DMS153 (cell line): ENCODE results near the gene SART3.
"Not testable (repeated sequence)": the region's sequence is repeated elsewhere in the genome, so short reads cannot be mapped to it uniquely, and the experiment has no call there.

Experiments
- DNase-seq: peaks from one replicate; lab custom pipeline; 2025; lab: John Stamatoyannopoulos, UW

Gene SART3

DNA sequence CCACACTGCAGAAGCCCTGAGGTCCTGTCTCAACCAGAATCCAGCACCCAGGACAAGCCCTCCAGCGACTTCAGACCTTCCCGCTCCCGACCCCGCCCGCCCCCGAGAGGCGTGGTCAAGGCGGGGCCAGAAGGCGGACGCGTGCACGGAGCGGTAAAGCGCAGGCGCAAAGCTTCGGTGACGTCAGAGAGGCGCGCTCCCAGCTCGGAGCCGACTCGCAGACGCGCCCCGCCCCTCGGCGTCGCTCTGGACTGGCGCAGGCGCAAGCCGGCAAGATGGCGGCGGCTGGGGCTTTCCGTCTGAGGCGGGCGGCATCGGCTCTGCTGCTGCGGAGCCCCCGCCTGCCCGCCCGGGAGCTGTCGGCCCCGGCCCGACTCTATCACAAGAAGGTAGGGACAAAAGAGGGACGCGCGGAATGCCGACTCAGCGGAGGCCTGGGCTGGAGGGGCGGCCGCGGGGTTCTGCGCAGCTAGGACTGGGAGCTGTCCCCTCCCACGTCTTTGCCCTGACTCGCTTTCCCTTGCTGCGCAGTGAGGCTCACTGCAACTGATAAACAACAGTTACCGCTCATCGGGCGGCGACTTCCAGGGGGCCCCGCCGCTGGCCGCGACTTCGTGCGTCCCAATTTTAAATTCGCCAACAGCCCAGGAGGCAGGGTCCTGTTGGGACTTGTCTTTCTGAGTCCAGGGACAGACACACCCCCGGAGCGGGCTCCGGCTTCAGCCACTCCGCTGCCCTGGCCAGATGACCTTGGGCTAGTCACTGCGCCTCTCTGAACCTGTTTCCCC lies 1.6 kb upstream of the SART3 start, which contains the start of gene ISCU:
Gene ISCU, plus strand, starts transcription at position 249 of the 788 bp plus-strand sequence. Its CDS starts 27 bp downstream, at position 276.
- DNase-seq: peak; percentile 94

DNA sequence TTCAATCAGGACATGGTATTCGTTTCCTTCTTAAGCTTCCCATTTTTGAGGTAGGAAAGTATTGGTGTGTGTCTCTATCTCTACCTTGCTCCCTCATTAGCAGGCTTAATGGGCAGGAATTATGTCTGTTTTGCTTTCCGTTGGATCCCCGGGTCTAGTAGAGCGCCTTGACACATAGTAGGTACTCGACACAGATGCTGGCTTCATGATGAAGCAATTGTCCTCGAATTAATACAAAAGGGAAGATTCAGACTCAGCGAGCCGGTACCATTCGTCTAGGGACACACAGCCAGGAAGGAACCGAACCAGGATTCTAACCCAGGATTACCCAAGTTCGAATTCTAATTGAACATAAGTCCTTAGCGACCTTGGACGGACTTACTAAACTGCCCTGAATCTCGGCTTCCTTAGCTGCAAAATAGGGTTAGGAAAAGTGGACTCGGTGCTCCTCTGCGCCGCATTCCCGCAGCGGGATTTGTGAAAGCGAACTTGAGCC lies 927 bp upstream of the SART3 start:
- no peak for DNase-seq

DNA sequence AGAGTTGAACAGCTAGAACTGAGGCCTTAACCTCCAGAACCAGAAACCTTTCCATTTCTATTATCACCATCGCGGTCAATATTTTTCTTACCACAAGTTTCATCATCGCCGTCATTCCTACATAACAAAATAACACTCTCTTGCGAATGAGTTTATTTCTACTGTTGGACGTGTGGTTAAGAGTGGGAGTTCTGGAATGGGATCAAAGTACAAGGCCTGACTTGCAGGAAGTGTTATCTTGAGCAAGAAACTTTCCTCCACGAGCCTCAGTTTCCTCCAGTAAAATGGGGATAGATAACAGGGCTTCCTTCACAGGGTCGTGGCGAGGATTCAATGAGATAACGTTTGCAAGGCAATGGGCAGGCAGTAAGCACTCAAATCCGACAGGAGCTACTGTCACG lies 652 bp downstream of the SART3 start:
- DNase-seq: no peak

DNA sequence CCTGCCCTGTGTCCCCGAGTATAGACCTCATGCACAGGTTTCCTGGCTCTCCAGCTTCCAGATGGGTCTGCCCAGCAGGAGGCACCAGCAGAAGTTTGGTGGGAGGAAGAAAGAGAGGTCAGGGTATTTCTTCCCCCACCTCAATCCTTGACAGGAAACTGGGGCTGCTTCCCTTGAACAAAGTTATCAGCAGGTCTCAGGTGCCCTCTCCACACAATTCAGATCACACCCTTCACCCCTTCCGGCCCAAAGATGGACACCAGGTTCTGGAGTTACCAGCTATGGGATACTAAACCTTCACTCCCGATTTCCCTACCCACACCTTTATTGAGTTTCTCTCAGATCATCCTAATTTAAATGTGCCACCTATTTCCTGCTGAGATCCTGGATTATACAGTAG lies 1.2 kb downstream of the SART3 start:
- no peak for DNase-seq

DNA sequence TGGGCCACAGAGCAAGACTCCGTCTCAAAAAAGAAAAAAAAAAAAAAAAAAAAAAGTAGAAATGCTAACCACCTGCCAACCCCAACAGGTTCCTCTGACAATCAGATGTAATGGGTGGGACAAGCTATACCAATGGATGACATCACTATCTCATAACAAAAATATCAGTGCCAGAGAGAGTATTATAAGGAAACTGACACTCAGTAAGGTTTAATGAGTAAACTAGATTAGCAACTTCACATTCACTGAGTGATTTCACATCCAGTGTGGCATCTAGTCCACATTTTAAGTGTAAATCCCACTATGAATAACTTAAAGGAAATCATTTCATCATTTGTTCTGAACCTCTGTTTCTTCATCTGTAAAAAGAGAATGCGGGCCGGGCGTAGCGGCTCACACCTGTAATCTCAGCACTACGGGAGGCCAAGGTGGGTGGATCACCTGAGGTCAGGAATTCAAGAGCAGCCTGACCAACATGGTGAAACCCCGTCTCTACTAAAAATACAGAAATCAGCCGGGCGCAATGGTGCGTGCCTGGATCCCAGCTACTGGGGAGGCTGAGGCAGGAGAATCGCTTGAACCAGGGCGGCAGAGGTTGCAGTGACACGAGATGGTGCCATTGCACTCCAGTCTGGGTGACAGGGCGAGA lies 1.8 kb downstream of the SART3 start:
- no peak for DNase-seq

DNA sequence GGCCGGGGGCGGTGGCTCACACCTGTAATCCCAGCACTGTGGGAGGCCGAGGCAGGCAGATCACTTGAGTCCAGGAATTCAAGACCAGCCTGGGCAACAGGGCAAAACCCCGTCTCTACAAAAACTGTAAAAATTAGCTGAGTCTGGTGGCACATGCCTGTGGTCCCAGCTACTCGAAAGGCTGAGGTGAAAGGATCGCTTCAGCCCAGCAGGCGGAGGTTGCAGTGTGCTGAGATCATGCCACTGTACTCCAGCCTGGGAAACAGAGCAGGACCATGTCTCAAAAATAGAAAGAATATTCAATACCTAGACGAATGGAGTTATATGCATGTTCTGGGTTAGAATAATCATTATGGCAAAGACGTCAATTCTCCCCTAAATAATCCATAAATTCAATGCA lies 5.6 kb downstream of the SART3 start:
- DNase-seq: not testable (repeated sequence)

DNA sequence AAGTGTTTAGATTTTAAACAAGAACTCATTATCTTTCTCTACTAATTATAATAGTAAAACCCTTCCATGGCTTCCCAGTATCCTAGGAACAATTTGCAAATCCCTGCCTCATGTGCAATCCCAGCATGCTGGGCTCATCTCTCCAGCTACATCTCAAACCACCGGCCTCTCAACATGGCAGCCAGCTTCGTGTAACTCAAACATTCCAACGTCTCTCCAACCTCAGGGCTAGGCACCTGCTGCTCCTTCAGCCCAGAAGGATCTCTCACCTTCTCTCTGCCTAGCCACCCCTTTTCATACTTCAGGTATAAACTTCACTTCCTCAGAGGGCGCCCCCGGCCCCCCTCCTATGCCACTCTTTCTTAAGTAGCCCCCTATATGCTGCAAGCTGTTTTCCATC lies 7.2 kb downstream of the SART3 start:
- DNase-seq: no peak

DNA sequence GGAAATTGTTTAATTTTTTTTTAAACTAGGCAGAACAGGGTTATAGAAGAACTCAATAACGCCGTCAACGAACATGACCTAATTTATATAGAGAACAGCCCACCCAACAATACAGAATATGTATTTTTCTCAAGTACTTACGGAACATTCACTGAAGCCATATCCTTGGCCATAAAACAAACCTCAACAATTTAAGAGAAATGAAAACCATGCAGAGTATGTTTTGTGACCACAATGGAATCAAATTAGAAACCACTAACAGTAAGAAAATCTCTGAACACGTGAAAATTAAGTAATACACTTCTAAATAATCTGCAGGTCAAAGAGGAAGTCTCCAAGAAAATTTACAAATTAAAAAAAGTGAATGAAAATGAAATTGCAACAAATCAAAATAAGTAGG lies 9.4 kb downstream of the SART3 start:
- DNase-seq: no peak

DNA sequence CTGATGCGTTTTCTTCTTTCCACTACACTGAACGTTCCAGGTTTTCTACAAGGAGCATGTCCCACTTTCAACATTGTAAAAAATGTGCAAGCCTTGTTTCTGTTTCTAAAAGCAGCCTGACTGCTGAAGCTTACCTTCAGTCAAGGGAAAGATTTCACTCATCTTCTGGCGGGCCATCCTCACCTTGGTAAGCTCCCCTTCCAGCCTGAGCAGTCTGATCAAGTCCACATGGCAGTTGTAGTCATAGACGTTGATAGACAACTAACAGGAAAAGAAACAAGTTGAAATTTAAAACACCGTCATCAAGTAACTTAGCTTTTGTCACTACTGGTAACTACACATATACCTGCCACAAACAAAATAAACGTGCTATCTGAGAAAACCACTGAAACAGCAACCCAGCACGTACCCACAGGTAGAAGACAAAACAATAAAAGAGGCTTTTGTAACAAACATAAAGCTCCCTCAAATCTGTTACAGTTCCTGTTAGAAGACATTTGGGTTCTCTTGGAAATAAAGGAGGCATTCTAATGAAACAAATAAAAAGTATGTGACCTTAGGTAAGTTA lies 11.9 kb downstream of the SART3 start:
- no peak for DNase-seq

DNA sequence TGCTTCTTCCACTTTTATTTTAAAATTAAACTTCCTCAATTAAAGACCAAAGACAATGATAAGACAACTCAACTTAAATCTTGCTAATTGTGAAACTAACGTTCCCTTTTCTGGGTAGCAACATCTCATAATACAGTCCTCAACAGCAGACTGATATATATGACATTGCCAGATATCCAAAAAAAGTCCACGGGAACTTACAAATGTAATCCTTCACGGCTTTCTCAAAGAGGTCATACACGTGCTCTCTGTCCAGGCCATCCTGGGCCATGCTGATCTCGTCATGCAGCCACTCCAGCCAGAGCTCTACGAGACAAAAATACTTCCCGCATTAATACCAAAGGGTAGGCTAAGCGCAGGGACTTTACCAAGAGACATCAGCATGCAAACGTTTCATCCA lies 13.3 kb downstream of the SART3 start:
- no peak for DNase-seq

DNA sequence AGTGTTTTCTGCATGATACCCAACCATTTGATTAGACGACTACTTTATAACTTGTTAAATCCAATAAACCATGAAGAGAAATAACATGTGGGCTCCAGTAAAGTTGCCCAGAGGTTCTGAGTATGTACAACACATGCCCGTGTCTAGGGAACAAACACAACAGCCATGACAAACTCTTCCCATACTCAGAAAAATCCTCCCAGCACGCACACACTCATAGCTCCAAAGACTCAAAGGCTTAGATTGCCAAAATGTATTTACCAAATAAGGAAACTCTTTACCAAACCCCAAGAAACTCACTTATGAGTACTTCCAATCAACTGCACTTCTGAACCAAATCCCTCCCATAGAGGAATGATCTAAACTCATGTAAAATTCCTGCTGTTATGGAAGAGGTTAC lies 17.3 kb downstream of the SART3 start:
- DNase-seq: no peak

DNA sequence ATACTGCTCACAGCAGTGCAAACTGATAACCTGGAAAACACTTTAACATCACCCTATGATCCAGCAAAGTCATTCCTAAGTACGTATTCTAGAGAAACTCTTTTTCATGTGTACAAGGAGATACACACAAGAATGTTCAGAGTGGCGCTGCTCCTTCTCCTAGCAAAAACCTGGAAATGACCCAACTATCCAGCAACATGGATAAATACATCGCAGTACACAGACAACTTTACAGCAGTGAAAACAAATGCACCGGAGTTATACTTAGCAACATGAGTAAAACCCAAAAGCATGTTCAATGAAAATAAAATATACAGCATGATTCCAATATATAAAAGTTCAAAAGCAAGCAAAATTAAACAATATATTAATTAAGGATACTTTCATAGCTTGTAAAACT lies 18.7 kb downstream of the SART3 start:
- DNase-seq: no peak

DNA sequence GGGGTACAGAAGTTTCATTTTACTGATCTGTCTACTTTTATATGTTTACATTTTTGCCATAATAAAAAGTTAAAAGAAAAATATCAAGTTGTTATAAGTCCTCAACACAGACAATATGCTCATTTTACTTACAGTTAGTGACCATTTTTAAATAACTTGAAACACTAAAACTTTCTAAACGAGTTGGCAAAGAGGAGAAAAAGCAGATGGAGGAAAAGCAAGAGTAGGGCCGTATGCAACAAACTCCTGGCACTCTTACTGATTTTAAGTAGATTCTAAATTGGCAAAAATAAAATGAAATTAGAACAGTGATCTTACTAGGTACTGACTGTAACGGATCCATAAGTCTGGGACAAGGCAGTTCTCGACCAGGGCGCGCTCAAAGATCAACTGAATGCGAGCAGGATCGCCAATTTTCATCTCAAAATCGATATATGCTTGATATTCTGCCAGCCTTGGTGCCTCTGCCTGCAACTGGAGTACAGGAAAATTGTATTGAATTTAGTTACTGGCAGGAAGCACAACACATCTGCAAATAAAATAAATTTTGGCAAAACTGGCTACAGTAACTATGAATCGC lies 22.3 kb downstream of the SART3 start:
- no peak for DNase-seq

DNA sequence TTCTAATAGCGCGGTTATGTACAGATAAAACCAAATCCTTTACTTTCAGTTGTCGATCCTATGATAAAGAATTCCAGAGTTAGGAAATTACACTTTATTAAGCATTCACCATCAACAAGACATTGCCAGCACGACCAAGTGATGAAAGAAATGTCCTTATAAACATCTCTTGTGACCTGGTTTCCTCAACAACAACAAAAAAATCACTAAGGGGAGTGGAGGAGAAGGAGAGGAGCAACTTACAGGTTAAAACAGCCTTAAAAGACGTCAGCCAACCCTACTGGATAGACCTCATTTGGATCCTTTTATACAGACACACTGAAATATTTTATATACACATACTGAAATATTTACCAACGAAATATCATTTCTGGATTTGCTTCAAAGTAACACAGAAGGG lies 22.8 kb downstream of the SART3 start:
- DNase-seq: no peak

DNA sequence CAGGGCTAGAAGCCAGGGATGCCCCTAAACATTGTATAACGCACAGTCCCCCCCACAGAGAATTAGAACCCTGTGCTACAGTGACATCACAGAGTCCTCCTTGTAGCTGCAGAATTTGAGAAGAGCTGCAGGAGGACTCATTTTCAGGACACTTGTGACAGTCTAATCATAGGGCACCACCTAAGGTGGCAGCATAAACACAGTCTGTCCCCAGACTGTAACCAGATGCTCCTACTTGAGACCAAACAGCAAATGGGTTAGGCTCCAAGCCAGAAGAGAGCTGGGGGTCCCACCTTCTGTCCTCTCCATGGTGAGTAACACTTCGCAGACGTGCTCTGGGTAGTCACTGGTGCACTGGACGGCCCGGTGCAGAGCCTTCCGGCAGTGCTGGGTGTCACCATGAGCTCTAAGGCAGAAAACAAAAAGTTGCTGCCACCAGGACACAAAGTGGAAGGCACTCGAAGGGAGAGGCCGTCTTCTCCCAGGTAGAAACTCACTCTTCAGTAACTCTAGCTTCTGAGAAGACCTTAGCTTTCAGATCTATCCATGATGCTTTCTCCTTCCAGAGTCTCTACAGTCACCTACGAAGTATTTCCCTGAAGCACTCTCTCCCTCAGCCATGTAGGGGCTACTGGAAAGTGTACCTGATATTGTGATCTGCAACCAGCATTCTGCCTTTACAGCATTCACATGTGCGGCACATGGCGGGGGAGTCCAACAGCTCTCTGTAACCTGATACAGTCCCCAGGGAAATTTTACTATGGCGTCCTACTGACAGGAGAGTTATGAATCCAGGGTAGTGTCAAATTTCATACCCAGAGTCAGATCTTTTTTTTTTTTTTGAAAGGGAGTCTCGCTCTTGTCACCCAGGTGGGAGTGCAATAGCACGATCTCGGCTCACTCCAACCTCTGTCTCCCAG lies 28.8 kb downstream of the SART3 start:
- peak; percentile 48 for DNase-seq

DNA sequence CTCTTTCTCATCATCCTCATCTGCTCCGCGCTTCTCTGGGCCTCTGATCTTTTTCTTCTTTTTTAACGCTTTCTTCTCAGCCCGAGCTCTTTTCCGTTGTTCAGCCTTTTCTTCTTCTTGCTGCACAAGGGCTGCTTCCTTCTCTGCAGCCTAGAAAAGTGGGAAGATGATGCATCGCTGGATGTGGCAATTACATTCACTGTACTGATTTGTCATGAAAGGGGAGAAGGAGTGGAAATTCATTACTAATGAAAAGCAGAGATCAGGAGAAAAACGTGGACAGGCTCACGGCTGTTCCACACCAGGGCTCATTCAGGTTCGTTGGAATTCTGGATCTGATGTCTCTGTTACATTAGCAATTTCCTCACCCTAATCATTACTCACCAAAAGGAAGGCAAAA lies 30.8 kb downstream of the SART3 start:
- DNase-seq: no peak

DNA sequence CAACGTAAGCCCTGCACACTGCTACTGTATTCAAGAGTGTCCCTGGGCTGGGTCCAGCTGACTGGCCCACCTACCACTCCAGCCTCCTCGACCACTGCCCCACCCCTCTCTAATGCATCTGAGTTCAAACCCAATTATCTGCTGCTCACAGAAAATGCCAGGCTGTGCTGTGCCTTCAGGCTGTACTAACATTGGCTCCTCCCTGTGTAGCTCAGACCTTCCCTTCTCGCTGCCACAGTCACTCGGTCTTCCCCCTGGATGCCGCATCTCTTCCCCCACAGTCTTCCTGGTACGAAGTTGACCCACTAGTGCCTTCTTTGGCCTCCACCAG lies 33.8 kb downstream of the SART3 start:
- DNase-seq: no peak

DNA sequence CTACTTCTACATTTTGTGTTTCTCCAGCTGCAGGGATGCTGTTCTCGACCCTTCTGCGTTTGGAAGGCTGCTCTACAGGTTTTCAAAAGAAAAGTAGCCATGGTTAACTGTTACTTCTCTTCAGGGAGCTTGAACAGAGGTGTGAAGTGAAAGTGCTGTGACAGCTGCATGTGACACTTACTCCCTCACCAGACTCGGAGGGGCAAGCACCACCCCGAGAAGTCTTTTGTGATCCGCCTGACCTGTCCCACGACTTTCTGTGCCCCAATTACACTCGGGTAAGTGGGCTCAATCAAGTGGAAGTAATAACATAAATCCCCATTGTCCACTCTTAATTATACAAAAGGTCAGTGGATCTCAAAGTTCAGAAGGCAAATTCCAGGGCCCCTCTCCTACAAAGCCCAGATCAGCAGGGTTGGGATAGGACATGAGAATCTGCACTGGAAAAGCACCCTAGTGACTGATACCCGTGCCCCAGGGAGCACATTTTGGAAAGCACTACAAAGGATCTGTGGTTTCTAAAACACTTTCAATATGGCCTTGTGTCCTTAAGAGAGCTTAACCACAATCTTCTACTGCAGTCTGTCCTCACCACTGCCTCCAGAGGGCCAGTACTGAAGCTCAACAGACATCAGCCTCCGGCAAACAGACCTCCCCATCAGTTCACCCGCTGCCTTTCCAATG lies 34.3 kb downstream of the SART3 start:
- DNase-seq: no peak

DNA sequence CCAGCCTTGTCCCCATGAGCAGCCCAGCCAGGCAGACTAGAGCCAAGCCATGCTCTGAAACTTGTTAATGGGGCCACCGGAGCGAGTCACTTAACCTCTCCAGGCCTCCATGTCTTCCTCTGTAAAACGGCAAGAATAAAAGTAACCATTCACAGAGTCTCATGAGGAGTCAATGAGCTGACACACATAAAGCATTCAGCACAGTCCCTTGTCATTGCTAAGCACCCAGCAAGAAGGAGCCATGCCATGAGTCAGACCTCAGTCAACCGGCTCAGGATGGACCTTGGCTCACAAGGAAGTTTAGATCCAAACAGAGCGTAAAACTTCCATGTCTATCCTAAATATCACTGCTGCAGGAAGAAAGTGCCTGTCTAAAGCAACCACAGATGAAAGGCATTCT lies 35.3 kb downstream of the SART3 start:
- DNase-seq: no peak

DNA sequence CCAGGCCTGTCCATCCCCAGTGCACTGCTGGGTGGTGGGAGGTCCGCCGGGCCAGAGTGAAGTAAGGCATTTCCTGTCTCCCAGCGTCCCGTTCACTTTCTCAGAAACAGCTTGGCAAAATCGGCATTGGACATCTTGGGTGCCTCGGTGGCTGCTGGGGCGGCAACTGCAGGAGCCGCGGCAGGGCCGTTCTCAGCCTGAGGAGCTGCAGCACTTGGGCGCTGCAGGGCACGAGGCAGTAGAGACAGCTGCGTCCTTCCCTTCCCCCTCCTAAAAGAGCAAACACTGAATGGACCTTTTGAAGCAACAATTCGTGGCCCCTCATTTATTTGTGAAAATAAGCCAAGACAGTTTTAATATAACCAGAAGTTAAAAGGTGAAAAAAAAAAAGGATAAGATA lies 37.6 kb downstream of the SART3 start:
- no peak for DNase-seq

DNA sequence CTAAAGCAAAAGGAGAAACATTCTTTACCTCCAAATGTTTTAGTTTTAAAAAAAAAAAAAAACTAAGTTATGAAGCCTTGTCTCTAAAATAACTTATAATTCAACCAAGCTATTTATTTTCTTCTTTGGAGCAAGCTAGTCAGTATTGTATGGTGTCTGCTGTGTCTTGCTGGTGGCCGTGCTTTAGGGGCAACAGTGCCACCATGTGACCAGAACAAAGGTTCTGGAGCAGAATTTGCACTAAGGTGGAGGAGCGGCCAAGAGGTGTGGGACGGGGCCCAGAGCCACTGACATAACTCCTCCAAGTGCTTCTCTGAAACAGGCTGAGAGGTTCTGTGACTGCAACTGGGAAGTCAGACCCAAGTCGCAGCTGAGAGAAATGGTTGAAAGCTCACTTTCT lies 41.4 kb downstream of the SART3 start:
- no peak for DNase-seq
